Peyer's patch (tissue), 4 donors: ENCODE data around the gene PARG. TPM values are rescaled to one million over a fixed set of nuclear protein-coding genes. Genes with fewer than 3 reads are reported as not detected.
A peak's percentile ranks its signal among the peaks of the same experiment; 100 is the strongest.
"Not testable (repeated sequence)": the region's sequence is repeated elsewhere in the genome, so short reads cannot be mapped to it uniquely, and the experiment has no call there.

Experiments
- DNase-seq, 3 donors: peaks; one replicate each; pipeline ENCODE4 v3.0.0-alpha.2; 2017 to 2019
- H3K27ac ChIP-seq, 4 donors: fragments of 200-600 bp; sonication (generic); one replicate each; pipeline ENCODE4 v1.5.1; 2016 to 2019
- H3K27me3 ChIP-seq, 2 donors: fragments of 200-600 bp; sonication (generic); one replicate each; pipeline ENCODE4 v1.5.1; 2019
- H3K36me3 ChIP-seq, 3 donors: fragments of 200-600 bp; sonication (generic); one replicate each; pipeline ENCODE4 v1.5.1; 2016 to 2019
- H3K4me1 ChIP-seq, 4 donors: fragments of 200-600 bp; sonication (generic); one replicate each; pipeline ENCODE4 v1.5.1; 2016 to 2019
- H3K4me3 ChIP-seq, 4 donors: fragments of 200-600 bp; sonication (generic); 1 replicate in 3 of 4; 2 replicates in 1 of 4; pipeline ENCODE4 v1.5.1; 2016 to 2019; ENCODE audit warnings: mild to moderate bottlenecking in 1 of 4
- H3K9me3 ChIP-seq, 4 donors: fragments of 200-600 bp; sonication (generic); one replicate each; pipeline ENCODE4 v1.5.1; 2016 to 2019; ENCODE audit warnings: mild to moderate bottlenecking in 1 of 4
- POLR2A ChIP-seq, 2 donors: fragments of 450-650 bp; IDR thresholded peaks; one replicate each; pipeline ENCODE4 v1.5.1; 2017; ENCODE audit warnings: antibody characterized with exemption in 2 of 2, mild to moderate bottlenecking in 2 of 2, moderate library complexity in 2 of 2
- total RNA-seq, 4 donors: library from RNA; depleted of rRNA; stranded (reverse); fragments of >200 nt; gene quantifications; one replicate each; pipeline ENCODE4 v1.1.0, GENCODE V29; 2016
- TF ChIP-seq, protein P1 (sequence below), 6 experiments: fragments of 450-650 bp in 4 of 6; fragments of 200-600 bp in 2 of 6; sonication (generic) in 1 of 6; IDR thresholded peaks; one replicate each; pipeline ENCODE4 v1.5.1; 2017 to 2019; ENCODE audit warnings: antibody characterized with exemption in 6 of 6, mild to moderate bottlenecking in 3 of 6, moderate library complexity in 1 of 6

The PARG gene
- total RNA-seq, 4 donors from 2014 or later, result 21.0 to 77.6 (median 41.8) TPM

DNA sequence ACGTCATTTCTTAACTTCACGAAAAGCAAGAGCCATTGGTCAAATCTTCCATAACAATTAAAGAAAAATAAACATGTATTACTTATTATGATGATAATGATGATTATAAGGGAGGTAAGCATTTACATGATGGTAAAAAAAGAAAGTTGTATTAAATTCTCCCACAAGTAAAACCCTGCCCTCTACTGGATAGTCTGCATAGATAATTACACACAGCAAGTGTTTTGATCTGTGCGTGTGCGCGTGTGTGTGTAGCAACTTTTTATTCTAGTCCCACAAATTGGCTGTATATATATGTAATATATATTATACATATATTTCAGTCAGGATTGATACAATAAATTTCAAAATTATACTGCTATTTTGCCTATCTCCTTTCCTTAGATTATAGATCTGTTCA, 51.8 kb downstream of the PARG start:
- not testable (repeated sequence) for H3K4me3 ChIP-seq, H3K4me1 ChIP-seq, H3K27me3 ChIP-seq, H3K9me3 ChIP-seq, H3K36me3 ChIP-seq, H3K27ac ChIP-seq, DNase-seq
- TF ChIP-seq, protein P1, sequence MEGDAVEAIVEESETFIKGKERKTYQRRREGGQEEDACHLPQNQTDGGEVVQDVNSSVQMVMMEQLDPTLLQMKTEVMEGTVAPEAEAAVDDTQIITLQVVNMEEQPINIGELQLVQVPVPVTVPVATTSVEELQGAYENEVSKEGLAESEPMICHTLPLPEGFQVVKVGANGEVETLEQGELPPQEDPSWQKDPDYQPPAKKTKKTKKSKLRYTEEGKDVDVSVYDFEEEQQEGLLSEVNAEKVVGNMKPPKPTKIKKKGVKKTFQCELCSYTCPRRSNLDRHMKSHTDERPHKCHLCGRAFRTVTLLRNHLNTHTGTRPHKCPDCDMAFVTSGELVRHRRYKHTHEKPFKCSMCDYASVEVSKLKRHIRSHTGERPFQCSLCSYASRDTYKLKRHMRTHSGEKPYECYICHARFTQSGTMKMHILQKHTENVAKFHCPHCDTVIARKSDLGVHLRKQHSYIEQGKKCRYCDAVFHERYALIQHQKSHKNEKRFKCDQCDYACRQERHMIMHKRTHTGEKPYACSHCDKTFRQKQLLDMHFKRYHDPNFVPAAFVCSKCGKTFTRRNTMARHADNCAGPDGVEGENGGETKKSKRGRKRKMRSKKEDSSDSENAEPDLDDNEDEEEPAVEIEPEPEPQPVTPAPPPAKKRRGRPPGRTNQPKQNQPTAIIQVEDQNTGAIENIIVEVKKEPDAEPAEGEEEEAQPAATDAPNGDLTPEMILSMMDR (IDR thresholded peaks at IDR 0.05), result peak in 1 of 6 experiments; percentile 5

- H3K4me1 ChIP-seq, DNase-seq, H3K27me3 ChIP-seq, H3K9me3 ChIP-seq, H3K4me3 ChIP-seq, H3K36me3 ChIP-seq, H3K27ac ChIP-seq: not testable (repeated sequence)
These were observed 57.0 kb downstream of the PARG start for GRCh38 chr10:49884739-49885331.

- H3K27ac ChIP-seq, H3K4me1 ChIP-seq, H3K36me3 ChIP-seq, H3K27me3 ChIP-seq, H3K4me3 ChIP-seq, H3K9me3 ChIP-seq: not testable (repeated sequence)
- peak in 1 of 3 donors; percentile 51 for DNase-seq
These were observed 58.0 kb downstream of the PARG start for GRCh38 chr10:49883852-49884251.

DNA sequence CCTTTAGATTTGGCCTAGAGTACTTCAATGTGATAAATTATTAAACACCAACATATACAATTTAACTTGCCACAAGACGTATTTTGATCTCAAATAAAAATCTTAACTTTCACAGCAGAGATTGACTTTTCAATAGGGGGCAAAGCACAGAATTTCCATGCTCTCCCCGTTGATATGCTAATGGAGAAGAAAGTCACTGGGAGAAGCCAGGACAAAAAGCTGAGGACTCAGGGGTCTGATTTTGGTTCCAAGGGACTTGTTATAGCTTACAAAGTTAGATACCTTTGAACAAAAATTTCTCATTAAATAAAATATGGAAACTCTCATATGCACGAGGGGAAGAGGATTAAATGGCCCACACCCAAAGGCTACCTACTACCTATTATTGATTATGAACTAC, 59.5 kb downstream of the PARG start:
- H3K36me3 ChIP-seq, H3K27me3 ChIP-seq, DNase-seq, H3K4me1 ChIP-seq, H3K4me3 ChIP-seq, H3K27ac ChIP-seq, H3K9me3 ChIP-seq: not testable (repeated sequence)

DNA sequence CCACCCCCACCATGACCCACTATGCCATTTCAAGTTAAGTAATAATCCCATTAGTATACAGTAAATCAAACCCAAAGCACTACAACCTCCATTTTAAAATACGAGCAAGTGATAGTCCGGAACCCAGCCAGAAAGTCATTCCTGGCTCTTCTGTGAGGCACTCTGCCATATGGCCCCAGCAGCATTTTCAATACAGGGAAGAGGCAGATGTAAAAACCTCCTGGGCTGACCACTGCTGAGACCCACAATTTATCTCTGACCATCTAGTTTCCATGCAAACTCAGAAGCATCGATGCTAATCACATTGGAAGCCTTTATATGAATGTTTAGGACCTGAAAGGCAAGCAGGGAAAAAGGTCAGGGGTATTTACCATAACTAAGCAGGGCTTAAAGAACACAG, 69.1 kb downstream of the PARG start:
- H3K4me1 ChIP-seq, H3K36me3 ChIP-seq, H3K9me3 ChIP-seq, H3K27me3 ChIP-seq, H3K27ac ChIP-seq, H3K4me3 ChIP-seq, DNase-seq: not testable (repeated sequence)

GRCh38 chr10:49871462-49871861, 70.4 kb downstream of the PARG start:
- not testable (repeated sequence) for H3K27ac ChIP-seq, H3K4me3 ChIP-seq, H3K36me3 ChIP-seq, H3K4me1 ChIP-seq, H3K27me3 ChIP-seq, DNase-seq, H3K9me3 ChIP-seq

- not testable (repeated sequence) for H3K36me3 ChIP-seq, H3K27ac ChIP-seq, H3K4me1 ChIP-seq, DNase-seq, H3K27me3 ChIP-seq, H3K9me3 ChIP-seq, H3K4me3 ChIP-seq
These were observed 81.9 kb downstream of the PARG start for GRCh38 chr10:49859933-49860332.

- H3K4me3 ChIP-seq, H3K27ac ChIP-seq, H3K9me3 ChIP-seq, H3K27me3 ChIP-seq, H3K36me3 ChIP-seq, H3K4me1 ChIP-seq, DNase-seq: not testable (repeated sequence)
These were observed 83.0 kb downstream of the PARG start for GRCh38 chr10:49858697-49859382.

GRCh38 chr10:49849520-49849919, 92.3 kb downstream of the PARG start:
- not testable (repeated sequence) for H3K4me1 ChIP-seq, H3K9me3 ChIP-seq, H3K27me3 ChIP-seq, DNase-seq, H3K27ac ChIP-seq, H3K4me3 ChIP-seq, H3K36me3 ChIP-seq

DNA sequence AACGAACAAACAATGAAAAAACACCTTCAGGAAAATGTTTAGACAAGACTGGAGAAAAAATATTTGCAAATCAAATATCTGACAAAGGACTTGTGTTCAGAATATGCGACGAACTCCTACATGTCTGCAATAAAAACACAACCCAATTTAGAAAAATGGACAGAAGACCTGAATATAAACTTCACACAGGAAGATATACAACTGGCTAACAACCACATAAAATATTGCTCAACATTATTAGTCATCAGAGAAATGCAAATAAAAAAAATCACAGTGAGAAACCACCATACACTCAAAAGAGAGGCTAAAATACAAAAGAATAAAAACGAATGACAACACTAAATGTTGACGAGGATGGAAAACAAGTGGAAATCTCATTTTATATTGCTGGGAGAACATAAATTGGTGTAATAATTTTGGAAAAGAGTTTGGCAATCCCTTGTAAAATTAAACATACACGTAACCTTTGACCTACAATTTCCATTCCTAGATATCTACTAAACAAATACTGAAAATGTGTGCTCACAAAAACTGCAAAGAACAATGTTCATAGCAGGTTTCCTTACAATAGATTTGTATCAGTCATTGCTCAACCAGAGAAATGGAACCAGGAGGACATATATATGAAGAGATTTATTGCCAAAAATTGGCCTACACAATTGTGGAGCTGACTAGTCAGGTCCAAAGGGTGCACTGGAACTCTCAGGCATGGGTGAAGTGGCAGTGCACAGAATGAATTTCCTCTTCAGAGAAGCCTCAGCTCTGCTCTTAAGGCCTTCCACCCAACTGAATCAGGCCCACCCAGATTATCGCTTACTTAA, 96.8 kb downstream of the PARG start:
- Histone ChIP-seq H3K4me3 (no peak overlapping the region), H3K27me3 (no peaks in the 10 kb centered on the region), H3K36me3 (peaks cover 0 to 35% (median 0%) of the 10 kb centered on the region in 3 donors), H3K9me3 (no peaks in the 10 kb centered on the region), H3K4me1 (no peaks in the 10 kb centered on the region), H3K27ac (peak overlapping the region in 2 of 4 donors; percentile 35 to 67)
- peak in 1 of 3 donors; percentile 58 for DNase-seq
- TF ChIP-seq POLR2A (IDR thresholded peaks at IDR 0.05), result no peak
- TF ChIP-seq, protein P1 (IDR thresholded peaks at IDR 0.05), result no peak

DNA sequence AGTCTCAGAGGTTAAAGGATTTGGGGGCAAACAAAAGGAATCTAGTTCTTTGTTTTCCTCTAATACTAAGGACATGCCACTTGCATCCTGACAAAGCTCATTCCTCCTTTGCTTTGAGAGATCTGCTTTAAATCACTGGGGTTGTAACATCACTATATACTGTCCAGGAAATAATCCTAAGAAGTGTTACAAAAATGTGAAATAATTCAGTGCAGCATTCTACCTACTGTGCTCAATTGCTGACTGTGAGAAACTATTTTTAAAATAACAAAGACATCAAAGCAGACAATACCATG, 99.5 kb downstream of the PARG start:
- not testable (repeated sequence) for H3K27me3 ChIP-seq

More for the DNA sequence above, 99.5 kb downstream of the PARG start:
- H3K4me3 ChIP-seq, H3K9me3 ChIP-seq, DNase-seq, H3K4me1 ChIP-seq, H3K27ac ChIP-seq: not testable (repeated sequence)
- peaks cover 0 to 55% (median 0%) of the 10 kb centered on the region in 3 donors for H3K36me3 ChIP-seq
